Liver (tissue), 9 donors: ENCODE measurements around the gene CDH4. TPM values are rescaled to one million over a fixed set of nuclear protein-coding genes. Genes with fewer than 3 reads are reported as not detected.

Experiments used
- DNase-seq: peaks from one replicate; pipeline ENCODE4 v3.0.0-alpha.2; 2017; ENCODE audit warnings: low spot score
- H3K27ac ChIP-seq, 2 donors: one replicate each; pipeline ENCODE4 v1.7.0; 2013; ENCODE audit warnings: inconsistent platforms in 2 of 2, low read length in 2 of 2, control low read depth in 1 of 2, low read depth in 1 of 2, mild to moderate bottlenecking in 1 of 2
- H3K27me3 ChIP-seq, 4 donors: one replicate each; pipeline versions ENCODE4 v1.6.1 to v1.7.0; 2013; ENCODE audit warnings: low read length in 3 of 4, inconsistent platforms in 1 of 4, mild to moderate bottlenecking in 1 of 4, moderate library complexity in 1 of 4; ENCODE audit not compliant: control insufficient read depth in 4 of 4, insufficient read depth in 4 of 4
- H3K36me3 ChIP-seq, 4 donors: one replicate each; pipeline versions ENCODE4 v1.6.1 to v1.7.0; 2013; ENCODE audit warnings: low read length in 3 of 4, mild to moderate bottlenecking in 3 of 4, low read depth in 1 of 4, moderate library complexity in 1 of 4; ENCODE audit not compliant: control insufficient read depth in 4 of 4, insufficient read depth in 3 of 4
- H3K4me1 ChIP-seq, 4 donors: one replicate each; pipeline versions ENCODE4 v1.6.1 to v1.7.0; 2013; ENCODE audit warnings: low read length in 3 of 4, mild to moderate bottlenecking in 3 of 4, moderate library complexity in 1 of 4; ENCODE audit not compliant: control insufficient read depth in 4 of 4, insufficient read depth in 4 of 4
- H3K4me3 ChIP-seq, 3 donors: one replicate each; pipeline versions ENCODE4 v1.6.1 to v1.7.0; 2013; ENCODE audit warnings: low read length in 3 of 3, control low read depth in 1 of 3, low read depth in 1 of 3, mild to moderate bottlenecking in 1 of 3
- H3K9ac ChIP-seq, 2 donors: one replicate each; pipeline ENCODE4 v1.7.0; 2013; ENCODE audit warnings: low read length in 2 of 2, mild to moderate bottlenecking in 2 of 2, moderate library complexity in 2 of 2, control low read depth in 1 of 2, low read depth in 1 of 2
- H3K9me3 ChIP-seq, 4 donors: one replicate each; pipeline versions ENCODE4 v1.6.1 to v1.7.0; 2013; ENCODE audit warnings: low read length in 3 of 4; ENCODE audit not compliant: control insufficient read depth in 4 of 4
- EGR1 ChIP-seq, 2 donors: IDR thresholded peaks; 2 replicates each; pipeline ENCODE4 v1.6.1; 2016 to 2018; ENCODE audit warnings: antibody characterized with exemption in 2 of 2, low read depth in 2 of 2
- FOXA1 ChIP-seq: IDR thresholded peaks from 2 replicates; pipeline ENCODE4 v1.6.1; 2016; ENCODE audit warnings: antibody characterized with exemption
- FOXA2 ChIP-seq: IDR thresholded peaks from 2 replicates; pipeline ENCODE4 v1.6.1; 2016; ENCODE audit warnings: antibody characterized with exemption
- GABPA ChIP-seq, 2 donors: IDR thresholded peaks in 1 of 2; conservative IDR thresholded peaks in 1 of 2; 2 replicates each; pipeline ENCODE4 v1.6.1; 2016; ENCODE audit warnings: antibody characterized with exemption in 2 of 2, mild to moderate bottlenecking in 1 of 2, moderate library complexity in 1 of 2
- HNF4A ChIP-seq, 2 donors: conservative IDR thresholded peaks; 2 replicates each; pipeline ENCODE4 v1.6.1; 2016; ENCODE audit warnings: antibody characterized with exemption in 2 of 2, mild to moderate bottlenecking in 2 of 2
- HNF4G ChIP-seq: IDR thresholded peaks from 2 replicates; pipeline ENCODE4 v1.6.1; 2016; ENCODE audit warnings: antibody characterized with exemption
- JUND ChIP-seq, 2 donors: IDR thresholded peaks; 2 replicates each; pipeline ENCODE4 v1.6.1; 2016; ENCODE audit warnings: antibody characterized with exemption in 2 of 2
- MAX ChIP-seq: IDR thresholded peaks from 2 replicates; pipeline ENCODE4 v1.6.1; 2016; ENCODE audit warnings: antibody characterized with exemption
- NR2F2 ChIP-seq: IDR thresholded peaks from 2 replicates; pipeline ENCODE4 v1.6.1; 2016; ENCODE audit warnings: antibody characterized with exemption
- RAD21 ChIP-seq, 2 donors: IDR thresholded peaks; 2 replicates each; pipeline ENCODE4 v1.6.1; 2016; ENCODE audit warnings: antibody characterized with exemption in 2 of 2, mild to moderate bottlenecking in 2 of 2
- REST ChIP-seq: IDR thresholded peaks from 2 replicates; pipeline ENCODE4 v1.6.1; 2016; ENCODE audit warnings: antibody characterized with exemption, mild to moderate bottlenecking
- RXRA ChIP-seq, 2 donors: IDR thresholded peaks; 2 replicates each; pipeline ENCODE4 v1.6.1; 2017 to 2018; ENCODE audit warnings: antibody characterized with exemption in 2 of 2, mild to moderate bottlenecking in 1 of 2
- SP1 ChIP-seq: IDR thresholded peaks from 2 replicates; pipeline ENCODE4 v1.6.1; 2018; ENCODE audit warnings: antibody characterized with exemption, mild to moderate bottlenecking
- TAF1 ChIP-seq: conservative IDR thresholded peaks from 2 replicates; pipeline ENCODE4 v1.6.1; 2016; ENCODE audit warnings: antibody characterized with exemption, mild to moderate bottlenecking
- YY1 ChIP-seq: IDR thresholded peaks from 2 replicates; pipeline ENCODE4 v1.6.1; 2016; ENCODE audit warnings: antibody characterized with exemption, mild to moderate bottlenecking
- WGBS: extraction: QIAGEN DNeasy Blood & Tissue Kit; methylation state at CpG from one replicate; pipeline ENCODE4 v1.1.7; 2013; 5-methylcytosine and 5-hydroxymethylcytosine counted together
- polyA plus RNA-seq, 2 donors: library from polyadenylated mRNA; stranded (reverse) in 1 of 2; unstranded in 1 of 2; fragments of 200-250 nt in 1 of 2; fragments of >200 nt in 1 of 2; fragmentation: Nextera tagmentation in 1 of 2; extraction: Ambion mirVana in 1 of 2; gene quantifications; one replicate each; pipeline versions ENCODE4 v1.2.1 to v1.2.3, GENCODE V29; 2013 to 2015
- total RNA-seq, 2 donors: library from RNA; depleted of rRNA; stranded (reverse); fragments of >200 nt; gene quantifications; one replicate each; pipeline ENCODE4 v1.2.3, GENCODE V29; 2014
- TF ChIP-seq, protein P1 (sequence below): IDR thresholded peaks from 2 replicates; pipeline ENCODE4 v1.6.1; 2016; ENCODE audit warnings: antibody characterized with exemption
- TF ChIP-seq, protein P2 (sequence below): IDR thresholded peaks from 2 replicates; pipeline ENCODE4 v1.6.1; 2016; ENCODE audit warnings: antibody characterized with exemption
- TF ChIP-seq, protein P3 (sequence below): fragments of 150-350 bp; IDR thresholded peaks from 2 replicates; pipeline ENCODE4 v1.5.1; 2017; ENCODE audit warnings: improper control_type of control experiment, low read depth, low read length; ENCODE audit not compliant: missing input control
- donor health status: healthy.
- donor health status: healthy.
- donor health status: healthy.
- donor health status: healthy.
- donor health status: healthy.

The CDH4 gene
- total and polyA plus RNA-seq, 4 donors, result 0.03 to 0.25 (median 0.19) TPM; not detected in 1

DNA sequence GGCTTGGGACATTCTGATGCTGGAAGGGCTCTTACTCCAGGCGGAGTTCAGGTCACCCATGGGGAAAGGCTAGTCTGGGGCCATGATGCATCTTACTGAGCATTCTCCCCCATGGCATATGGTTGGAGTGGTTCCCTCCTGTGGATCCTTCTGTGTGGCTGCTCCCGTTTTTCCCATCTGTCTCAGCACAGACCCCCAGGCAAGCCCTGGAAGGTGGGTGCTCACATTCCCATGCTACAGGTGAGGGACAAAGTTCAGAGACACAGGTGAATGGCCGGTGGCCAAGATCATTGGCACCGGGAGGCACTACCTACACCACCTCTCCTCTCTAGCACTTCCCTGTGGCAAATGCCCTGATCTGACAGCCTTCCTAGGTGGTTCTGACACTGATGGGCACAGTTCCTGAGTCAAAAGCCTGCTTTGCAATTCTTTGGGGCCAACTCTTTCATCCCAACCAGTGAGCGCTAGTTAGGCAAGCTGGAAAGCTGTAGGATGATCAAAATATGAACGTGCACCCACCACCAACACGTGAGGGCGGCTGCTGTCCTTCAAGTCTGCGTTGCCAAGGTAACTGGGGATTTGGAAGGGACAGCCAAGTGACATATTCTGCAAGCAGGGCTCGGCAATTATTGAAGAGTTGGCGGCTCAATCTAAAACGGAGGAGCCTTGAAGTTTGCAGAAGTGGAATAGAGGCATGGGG, 124.6 kb downstream of the CDH4 start:
- Histone ChIP-seq H3K4me1 (no peaks in the 10 kb centered on the region), H3K9ac (no peak overlapping the region), H3K4me3 (no peak overlapping the region), H3K27ac (no peak overlapping the region), H3K36me3 (no peaks in the 10 kb centered on the region), H3K27me3 (no peaks in the 10 kb centered on the region), H3K9me3 (no peaks in the 10 kb centered on the region)
- 83% methylated on average over 12 of the region's 12 CpGs for WGBS
- DNase-seq, result no peak
- TF ChIP-seq HNF4G (no peak), MAX (no peak), RXRA (IDR thresholded peaks at IDR 0.05) (no peak), NR2F2 (no peak), HNF4A (conservative IDR thresholded peaks at IDR 0.05) (no peak), YY1 (no peak), RAD21 (IDR thresholded peaks at IDR 0.05) (no peak), JUND (IDR thresholded peaks at IDR 0.05) (no peak), EGR1 (IDR thresholded peaks at IDR 0.05; ENCODE audit: low read depth in 2 of 2) (no peak)
- TF ChIP-seq, protein P1, sequence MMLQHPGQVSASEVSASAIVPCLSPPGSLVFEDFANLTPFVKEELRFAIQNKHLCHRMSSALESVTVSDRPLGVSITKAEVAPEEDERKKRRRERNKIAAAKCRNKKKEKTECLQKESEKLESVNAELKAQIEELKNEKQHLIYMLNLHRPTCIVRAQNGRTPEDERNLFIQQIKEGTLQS, result no peak

GRCh38 chr20:61378694-61379355, 126.8 kb downstream of the CDH4 start:
- Histone ChIP-seq H3K27me3 (no peaks in the 10 kb centered on the region), H3K27ac (no peak overlapping the region), H3K9ac (no peak overlapping the region), H3K4me1 (no peaks in the 10 kb centered on the region), H3K36me3 (no peaks in the 10 kb centered on the region), H3K9me3 (peaks cover 0 to 8% (median 2%) of the 10 kb centered on the region in 4 donors), H3K4me3 (no peak overlapping the region)
- no peak for DNase-seq
- no peak for TF ChIP-seq SP1
- TF ChIP-seq, protein P2, sequence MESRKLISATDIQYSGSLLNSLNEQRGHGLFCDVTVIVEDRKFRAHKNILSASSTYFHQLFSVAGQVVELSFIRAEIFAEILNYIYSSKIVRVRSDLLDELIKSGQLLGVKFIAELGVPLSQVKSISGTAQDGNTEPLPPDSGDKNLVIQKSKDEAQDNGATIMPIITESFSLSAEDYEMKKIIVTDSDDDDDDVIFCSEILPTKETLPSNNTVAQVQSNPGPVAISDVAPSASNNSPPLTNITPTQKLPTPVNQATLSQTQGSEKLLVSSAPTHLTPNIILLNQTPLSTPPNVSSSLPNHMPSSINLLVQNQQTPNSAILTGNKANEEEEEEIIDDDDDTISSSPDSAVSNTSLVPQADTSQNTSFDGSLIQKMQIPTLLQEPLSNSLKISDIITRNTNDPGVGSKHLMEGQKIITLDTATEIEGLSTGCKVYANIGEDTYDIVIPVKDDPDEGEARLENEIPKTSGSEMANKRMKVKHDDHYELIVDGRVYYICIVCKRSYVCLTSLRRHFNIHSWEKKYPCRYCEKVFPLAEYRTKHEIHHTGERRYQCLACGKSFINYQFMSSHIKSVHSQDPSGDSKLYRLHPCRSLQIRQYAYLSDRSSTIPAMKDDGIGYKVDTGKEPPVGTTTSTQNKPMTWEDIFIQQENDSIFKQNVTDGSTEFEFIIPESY, result no peak
- no peak for TF ChIP-seq REST
- TF ChIP-seq RAD21 (IDR thresholded peaks at IDR 0.05), result no peak
- no peak for TF ChIP-seq FOXA2
- no peak for TF ChIP-seq MAX
- TF ChIP-seq, protein P1, result no peak
- no peak for TF ChIP-seq YY1
- no peak for TF ChIP-seq FOXA1
- no peak for TF ChIP-seq GABPA (IDR thresholded peaks at IDR 0.05 in 1 of 2, conservative IDR thresholded peaks at IDR 0.05 in 1 of 2)
- TF ChIP-seq, protein P3, sequence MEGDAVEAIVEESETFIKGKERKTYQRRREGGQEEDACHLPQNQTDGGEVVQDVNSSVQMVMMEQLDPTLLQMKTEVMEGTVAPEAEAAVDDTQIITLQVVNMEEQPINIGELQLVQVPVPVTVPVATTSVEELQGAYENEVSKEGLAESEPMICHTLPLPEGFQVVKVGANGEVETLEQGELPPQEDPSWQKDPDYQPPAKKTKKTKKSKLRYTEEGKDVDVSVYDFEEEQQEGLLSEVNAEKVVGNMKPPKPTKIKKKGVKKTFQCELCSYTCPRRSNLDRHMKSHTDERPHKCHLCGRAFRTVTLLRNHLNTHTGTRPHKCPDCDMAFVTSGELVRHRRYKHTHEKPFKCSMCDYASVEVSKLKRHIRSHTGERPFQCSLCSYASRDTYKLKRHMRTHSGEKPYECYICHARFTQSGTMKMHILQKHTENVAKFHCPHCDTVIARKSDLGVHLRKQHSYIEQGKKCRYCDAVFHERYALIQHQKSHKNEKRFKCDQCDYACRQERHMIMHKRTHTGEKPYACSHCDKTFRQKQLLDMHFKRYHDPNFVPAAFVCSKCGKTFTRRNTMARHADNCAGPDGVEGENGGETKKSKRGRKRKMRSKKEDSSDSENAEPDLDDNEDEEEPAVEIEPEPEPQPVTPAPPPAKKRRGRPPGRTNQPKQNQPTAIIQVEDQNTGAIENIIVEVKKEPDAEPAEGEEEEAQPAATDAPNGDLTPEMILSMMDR, result no peak
- no peak for TF ChIP-seq NR2F2
- TF ChIP-seq RXRA (IDR thresholded peaks at IDR 0.05), result no peak
- no peak for TF ChIP-seq TAF1
- WGBS, result 51% methylated on average over 7 of the region's 7 CpGs
